ENCODE data around the gene BABAM2.

- TF ChIP-seq CTCF (IDR thresholded peaks at IDR 0.05) = no peak
- no peak for TF ChIP-seq POLR2A (IDR thresholded peaks at IDR 0.05)
- TF ChIP-seq EP300 (IDR thresholded peaks at IDR 0.05) = no peak
Observed at GRCh38 chr2:28292491-28292890, 402.0 kb downstream of the BABAM2 start.
